Nephron progenitor cell (in vitro differentiated cells): ENCODE results near the gene SHC2.
A peak's percentile ranks its signal among the peaks of the same experiment; 100 is the strongest.

ENCODE experiments used
- DNase-seq: peaks from one replicate; pipeline ENCODE4 v3.0.0; 2021
- H3K27ac Mint-ChIP-seq: 2 replicates; pipeline ENCODE4 v1.8.0; 2021; ENCODE audit warnings: mild to moderate bottlenecking, moderate library complexity, mixed read lengths
- H3K27me3 Mint-ChIP-seq: 2 replicates; pipeline ENCODE4 v1.8.0; 2021; ENCODE audit warnings: mild to moderate bottlenecking, low read depth, mixed read lengths; ENCODE audit not compliant: poor library complexity
- H3K36me3 Mint-ChIP-seq: 2 replicates; pipeline ENCODE4 v1.8.0; 2021; ENCODE audit warnings: low read depth, mixed read lengths
- H3K4me1 Mint-ChIP-seq: 2 replicates; pipeline ENCODE4 v1.8.0; 2021; ENCODE audit warnings: mixed read lengths
- H3K4me3 Mint-ChIP-seq: 2 replicates; pipeline ENCODE4 v1.8.0; 2021; ENCODE audit warnings: mild to moderate bottlenecking, moderate library complexity, mixed read lengths
- H3K9me3 Mint-ChIP-seq: 2 replicates; pipeline ENCODE4 v1.8.0; 2021; ENCODE audit warnings: mild to moderate bottlenecking, moderate library complexity, mixed read lengths
- TF ChIP-seq, protein P1 (sequence below): fragments of 200-600 bp; sonication (generic); IDR thresholded peaks from 2 replicates; pipeline ENCODE4 v1.5.0; 2021; ENCODE audit warnings: antibody characterized with exemption

Gene SHC2

GRCh38 chr19:372306-372890 lies 88.4 kb downstream of the SHC2 start:
- H3K4me1 Mint-ChIP-seq: peaks cover 53% of the 10 kb centered on the region
- no peak for DNase-seq
- H3K36me3 Mint-ChIP-seq: peaks cover 7% of the 10 kb centered on the region
- no peak overlapping the region for H3K27ac Mint-ChIP-seq
- H3K9me3 Mint-ChIP-seq: peaks cover 11% of the 10 kb centered on the region
- no peak overlapping the region for H3K4me3 Mint-ChIP-seq
- TF ChIP-seq, protein P1, sequence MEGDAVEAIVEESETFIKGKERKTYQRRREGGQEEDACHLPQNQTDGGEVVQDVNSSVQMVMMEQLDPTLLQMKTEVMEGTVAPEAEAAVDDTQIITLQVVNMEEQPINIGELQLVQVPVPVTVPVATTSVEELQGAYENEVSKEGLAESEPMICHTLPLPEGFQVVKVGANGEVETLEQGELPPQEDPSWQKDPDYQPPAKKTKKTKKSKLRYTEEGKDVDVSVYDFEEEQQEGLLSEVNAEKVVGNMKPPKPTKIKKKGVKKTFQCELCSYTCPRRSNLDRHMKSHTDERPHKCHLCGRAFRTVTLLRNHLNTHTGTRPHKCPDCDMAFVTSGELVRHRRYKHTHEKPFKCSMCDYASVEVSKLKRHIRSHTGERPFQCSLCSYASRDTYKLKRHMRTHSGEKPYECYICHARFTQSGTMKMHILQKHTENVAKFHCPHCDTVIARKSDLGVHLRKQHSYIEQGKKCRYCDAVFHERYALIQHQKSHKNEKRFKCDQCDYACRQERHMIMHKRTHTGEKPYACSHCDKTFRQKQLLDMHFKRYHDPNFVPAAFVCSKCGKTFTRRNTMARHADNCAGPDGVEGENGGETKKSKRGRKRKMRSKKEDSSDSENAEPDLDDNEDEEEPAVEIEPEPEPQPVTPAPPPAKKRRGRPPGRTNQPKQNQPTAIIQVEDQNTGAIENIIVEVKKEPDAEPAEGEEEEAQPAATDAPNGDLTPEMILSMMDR: no peak
- peaks cover 22% of the 10 kb centered on the region for H3K27me3 Mint-ChIP-seq

DNA sequence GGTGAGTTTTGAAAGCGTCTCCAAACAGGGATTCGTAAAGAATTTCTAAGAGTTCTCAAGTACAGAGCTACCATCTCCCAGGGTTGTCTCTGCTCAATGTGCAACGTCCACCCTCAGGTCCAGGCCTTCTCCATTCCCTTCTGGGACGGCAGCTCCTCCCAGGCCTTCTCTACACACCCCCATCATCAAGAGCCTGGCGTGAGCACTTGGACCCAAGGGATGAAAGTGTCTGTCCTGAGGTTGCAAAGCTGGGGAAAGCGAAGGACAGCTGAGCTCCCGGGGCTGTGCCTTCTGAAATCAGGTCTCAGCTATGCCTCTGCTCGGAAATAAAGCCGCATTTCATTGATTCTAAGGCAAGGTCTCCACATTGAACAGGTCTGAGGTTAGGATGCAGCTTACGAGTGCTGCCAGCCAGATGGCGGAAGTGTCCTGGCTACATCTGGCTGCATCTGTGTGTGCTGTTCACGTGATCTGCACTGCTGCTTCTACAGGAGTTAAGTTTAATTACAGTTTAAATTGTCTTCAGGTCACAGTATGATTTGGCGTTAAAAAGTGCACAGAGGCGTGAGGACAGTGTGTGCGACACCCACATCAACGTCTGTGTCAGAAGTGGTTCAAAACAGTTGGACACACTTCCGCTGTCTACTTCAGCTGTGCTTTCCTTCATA lies 89.2 kb downstream of the SHC2 start:
- Mint-ChIP-seq H3K4me1 (peaks cover 60% of the 10 kb centered on the region), H3K9me3 (peaks cover 17% of the 10 kb centered on the region), H3K27me3 (peaks cover 27% of the 10 kb centered on the region), H3K4me3 (no peak overlapping the region), H3K27ac (peak overlapping the region; percentile 11), H3K36me3 (peaks cover 12% of the 10 kb centered on the region)
- TF ChIP-seq, protein P1: no peak
- DNase-seq: no peak

GRCh38 chr19:370641-371330 lies 90.0 kb downstream of the SHC2 start:
- no peak for DNase-seq
- TF ChIP-seq, protein P1: no peak
- Mint-ChIP-seq H3K36me3 (peaks cover 12% of the 10 kb centered on the region), H3K4me1 (peaks cover 57% of the 10 kb centered on the region), H3K27ac (peak overlapping the region; percentile 11), H3K4me3 (no peak overlapping the region), H3K9me3 (peaks cover 17% of the 10 kb centered on the region), H3K27me3 (peaks cover 27% of the 10 kb centered on the region)

GRCh38 chr19:369876-370275 lies 91.0 kb downstream of the SHC2 start:
- peaks cover 59% of the 10 kb centered on the region for H3K4me1 Mint-ChIP-seq
- H3K27ac Mint-ChIP-seq: no peak overlapping the region
- no peak for DNase-seq
- peaks cover 17% of the 10 kb centered on the region for H3K9me3 Mint-ChIP-seq
- no peak overlapping the region for H3K4me3 Mint-ChIP-seq
- peaks cover 12% of the 10 kb centered on the region for H3K36me3 Mint-ChIP-seq
- TF ChIP-seq, protein P1: no peak
- H3K27me3 Mint-ChIP-seq: peaks cover 32% of the 10 kb centered on the region

GRCh38 chr19:369256-369655 lies 91.6 kb downstream of the SHC2 start:
- peaks cover 30% of the 10 kb centered on the region for H3K27me3 Mint-ChIP-seq

More at GRCh38 chr19:369256-369655, 91.6 kb downstream of the SHC2 start:
- Mint-ChIP-seq H3K36me3 (peaks cover 12% of the 10 kb centered on the region), H3K4me1 (peaks cover 59% of the 10 kb centered on the region), H3K4me3 (no peak overlapping the region), H3K27ac (peak overlapping the region; percentile 64), H3K9me3 (peaks cover 17% of the 10 kb centered on the region)
- DNase-seq: no peak
- TF ChIP-seq, protein P1: no peak
